ENCODE data around the gene KLF17. TPM values are rescaled to one million over a fixed set of nuclear protein-coding genes. Genes with fewer than 3 reads are reported as not detected.

Gene KLF17
- total RNA-seq, 1 experiment from 2014 or later = 0.26 TPM

DNA sequence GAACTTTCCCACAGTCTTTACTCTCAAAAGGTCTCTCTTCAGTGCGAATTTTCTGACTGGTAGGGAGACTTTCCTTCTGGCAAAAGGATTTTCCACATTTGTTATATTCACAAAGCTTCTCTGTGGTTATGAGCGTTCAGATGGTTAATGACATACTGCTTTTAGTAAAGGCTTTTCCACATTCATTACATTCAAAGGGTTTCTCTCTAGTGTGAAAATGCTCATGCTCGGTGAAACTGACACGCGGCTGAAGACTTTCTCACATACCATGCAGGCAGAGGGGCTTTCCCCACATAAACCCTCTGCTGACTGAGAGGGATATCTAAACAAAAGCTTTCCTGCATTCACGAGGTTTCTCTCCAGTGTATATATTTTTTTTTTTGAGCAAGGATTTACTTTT is 32.7 kb downstream of the KLF17 start:
- H3K9me3 ChIP-seq (ENCODE audit: low read length) = no peaks in the 10 kb centered on the region
- no peaks in the 10 kb centered on the region for H3K9me2 ChIP-seq (replicated peaks; ENCODE audit: low read length)
- H3K4me2 ChIP-seq (ENCODE audit: low read length) = no peak overlapping the region
- TF ChIP-seq EZH2 (IDR thresholded peaks at IDR 0.05; ENCODE audit: low read length, unreplicated experiment) (no peak), EZH2phosphoT487 (IDR thresholded peaks at IDR 0.05; ENCODE audit: borderline replicate concordance, low read length) (no peak)
- TF ChIP-seq, protein P1, sequence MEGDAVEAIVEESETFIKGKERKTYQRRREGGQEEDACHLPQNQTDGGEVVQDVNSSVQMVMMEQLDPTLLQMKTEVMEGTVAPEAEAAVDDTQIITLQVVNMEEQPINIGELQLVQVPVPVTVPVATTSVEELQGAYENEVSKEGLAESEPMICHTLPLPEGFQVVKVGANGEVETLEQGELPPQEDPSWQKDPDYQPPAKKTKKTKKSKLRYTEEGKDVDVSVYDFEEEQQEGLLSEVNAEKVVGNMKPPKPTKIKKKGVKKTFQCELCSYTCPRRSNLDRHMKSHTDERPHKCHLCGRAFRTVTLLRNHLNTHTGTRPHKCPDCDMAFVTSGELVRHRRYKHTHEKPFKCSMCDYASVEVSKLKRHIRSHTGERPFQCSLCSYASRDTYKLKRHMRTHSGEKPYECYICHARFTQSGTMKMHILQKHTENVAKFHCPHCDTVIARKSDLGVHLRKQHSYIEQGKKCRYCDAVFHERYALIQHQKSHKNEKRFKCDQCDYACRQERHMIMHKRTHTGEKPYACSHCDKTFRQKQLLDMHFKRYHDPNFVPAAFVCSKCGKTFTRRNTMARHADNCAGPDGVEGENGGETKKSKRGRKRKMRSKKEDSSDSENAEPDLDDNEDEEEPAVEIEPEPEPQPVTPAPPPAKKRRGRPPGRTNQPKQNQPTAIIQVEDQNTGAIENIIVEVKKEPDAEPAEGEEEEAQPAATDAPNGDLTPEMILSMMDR (conservative IDR thresholded peaks at IDR 0.05; ENCODE audit: low read depth, low read length) = no peak
- no peak overlapping the region for H3K9ac ChIP-seq (ENCODE audit: low read length)
- no peak overlapping the region for H2AFZ ChIP-seq (ENCODE audit: low read length)
- POLR2A ChIA-PET (ENCODE audit: unreplicated experiment) = interaction anchor here (0.6 kb wide), 1 partner anchor 39 kb away, joined by 3 read pairs; no protein-coding TSS in a partner anchor
- no peaks in the 10 kb centered on the region for H3K79me2 ChIP-seq (ENCODE audit: low read length)
- H3K27me3 ChIP-seq (ENCODE audit: low read length) = no peaks in the 10 kb centered on the region
- ATAC-seq (no peak), DNase-seq (no peak)
- H3F3A ChIP-seq (ENCODE audit: low read length, unreplicated experiment) = peaks cover 11% of the 10 kb centered on the region
- intact Hi-C loops (cut with micrococcal nuclease) = loop anchor here (10.0 kb wide), 1 partner anchor 57 kb away; no protein-coding TSS in a partner anchor
- no TSS peak for BruUV-seq (replicated peaks)
- H3K4me3 ChIP-seq (ENCODE audit: low read length) = no peak overlapping the region
- CTCF ChIA-PET = no interaction called here
- H3K4me1 ChIP-seq (ENCODE audit: insufficient read depth, low read length) = peaks cover 25% of the 10 kb centered on the region
- H4K20me1 ChIP-seq (ENCODE audit: low read length) = no peaks in the 10 kb centered on the region
- no peak overlapping the region for H3K27ac ChIP-seq (ENCODE audit: low read length)
- no peaks in the 10 kb centered on the region for H3K36me3 ChIP-seq (ENCODE audit: low read depth, low read length)

DNA sequence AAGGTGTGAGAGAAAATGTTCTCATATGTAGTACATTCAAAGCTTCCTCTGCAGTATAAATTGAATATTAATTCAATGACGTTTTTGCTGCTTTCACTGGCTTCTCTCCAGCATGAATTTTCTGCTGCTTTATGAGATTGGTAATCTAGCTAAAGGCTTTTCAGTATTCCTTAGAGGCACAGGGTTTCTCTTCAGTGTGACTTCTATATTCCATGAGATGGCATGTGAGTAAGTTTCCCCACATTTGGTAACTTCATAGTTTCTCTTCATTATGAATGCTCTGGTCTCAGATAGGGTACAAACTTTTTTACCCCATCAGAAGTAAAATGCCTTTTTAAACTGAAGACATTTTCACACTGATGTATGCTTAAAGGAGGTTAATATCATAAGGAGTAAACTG is 33.2 kb downstream of the KLF17 start:
- H3K4me2 ChIP-seq (ENCODE audit: low read length) = no peak overlapping the region
- no peak overlapping the region for H3K4me3 ChIP-seq (ENCODE audit: low read length)
- H4K20me1 ChIP-seq (ENCODE audit: low read length) = no peaks in the 10 kb centered on the region
- CTCF ChIA-PET = no interaction called here
- no peak overlapping the region for H3K9ac ChIP-seq (ENCODE audit: low read length)
- TF ChIP-seq, protein P1 (conservative IDR thresholded peaks at IDR 0.05; ENCODE audit: low read depth, low read length) = no peak
- TF ChIP-seq EZH2phosphoT487 (IDR thresholded peaks at IDR 0.05; ENCODE audit: borderline replicate concordance, low read length) (no peak), EZH2 (IDR thresholded peaks at IDR 0.05; ENCODE audit: low read length, unreplicated experiment) (no peak)
- peaks cover 25% of the 10 kb centered on the region for H3K4me1 ChIP-seq (ENCODE audit: insufficient read depth, low read length)
- POLR2A ChIA-PET (ENCODE audit: unreplicated experiment) = no interaction called here
- no peaks in the 10 kb centered on the region for H3K79me2 ChIP-seq (ENCODE audit: low read length)
- no TSS peak for BruUV-seq (replicated peaks)
- H3K27ac ChIP-seq (ENCODE audit: low read length) = no peak overlapping the region
- ATAC-seq (no peak), DNase-seq (no peak)
- H3K9me2 ChIP-seq (replicated peaks; ENCODE audit: low read length) = no peaks in the 10 kb centered on the region
- no peaks in the 10 kb centered on the region for H3K9me3 ChIP-seq (ENCODE audit: low read length)
- H3K36me3 ChIP-seq (ENCODE audit: low read depth, low read length) = no peaks in the 10 kb centered on the region
- H3K27me3 ChIP-seq (ENCODE audit: low read length) = no peaks in the 10 kb centered on the region
- no peak overlapping the region for H2AFZ ChIP-seq (ENCODE audit: low read length)
- intact Hi-C loops (cut with micrococcal nuclease) = loop anchor here (10.0 kb wide), 1 partner anchor 57 kb away; no protein-coding TSS in a partner anchor
- peaks cover 11% of the 10 kb centered on the region for H3F3A ChIP-seq (ENCODE audit: low read length, unreplicated experiment)

DNA sequence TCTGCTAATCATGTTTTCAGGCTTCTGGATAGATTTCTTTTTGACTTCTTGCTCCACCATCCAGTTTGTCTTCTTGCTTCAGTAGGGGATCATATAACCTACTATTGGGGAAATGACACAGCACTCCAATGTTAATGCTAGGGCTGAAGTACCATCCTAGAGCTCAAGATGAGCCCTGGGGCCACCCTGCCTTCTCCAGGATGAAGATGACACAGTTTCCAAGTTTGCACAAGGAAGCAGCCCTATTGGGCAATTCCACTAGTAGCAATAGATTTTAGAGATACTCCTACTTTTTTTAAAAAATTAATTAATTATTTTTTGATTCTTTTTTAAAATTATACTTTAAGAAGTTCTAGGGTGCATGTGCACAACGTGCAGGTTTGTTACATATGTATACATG is 34.1 kb downstream of the KLF17 start:
- Histone ChIP-seq H3K27ac (ENCODE audit: low read length) (no peak overlapping the region), H3K4me3 (ENCODE audit: low read length) (no peak overlapping the region), H3K36me3 (ENCODE audit: low read depth, low read length) (no peaks in the 10 kb centered on the region), H3K9me2 (replicated peaks; ENCODE audit: low read length) (no peaks in the 10 kb centered on the region), H2AFZ (ENCODE audit: low read length) (no peak overlapping the region), H3K9ac (ENCODE audit: low read length) (no peak overlapping the region), H3K79me2 (ENCODE audit: low read length) (no peaks in the 10 kb centered on the region), H3K27me3 (ENCODE audit: low read length) (no peaks in the 10 kb centered on the region), H3K4me1 (ENCODE audit: insufficient read depth, low read length) (peaks cover 25% of the 10 kb centered on the region), H3K9me3 (ENCODE audit: low read length) (no peaks in the 10 kb centered on the region), H4K20me1 (ENCODE audit: low read length) (no peaks in the 10 kb centered on the region), H3F3A (ENCODE audit: low read length, unreplicated experiment) (peaks cover 11% of the 10 kb centered on the region), H3K4me2 (ENCODE audit: low read length) (no peak overlapping the region)
- intact Hi-C loops (cut with micrococcal nuclease) = loop anchor here (10.0 kb wide), 1 partner anchor 58 kb away; no protein-coding TSS in a partner anchor
- ATAC-seq = no peak
- TF ChIP-seq EZH2phosphoT487 (IDR thresholded peaks at IDR 0.05; ENCODE audit: borderline replicate concordance, low read length) (no peak), EZH2 (IDR thresholded peaks at IDR 0.05; ENCODE audit: low read length, unreplicated experiment) (no peak)
- TF ChIP-seq, protein P1 (conservative IDR thresholded peaks at IDR 0.05; ENCODE audit: low read depth, low read length) = no peak
- no TSS peak for BruUV-seq (replicated peaks)
- DNase-seq = no peak
- CTCF ChIA-PET = no interaction called here
- POLR2A ChIA-PET (ENCODE audit: unreplicated experiment) = no interaction called here
